GM20000 (cell line): ENCODE measurements around the gene CD151.
A peak's percentile ranks its signal among the peaks of the same experiment; 100 is the strongest.

Experiments
- DNase-seq: peaks from one replicate; pipeline ENCODE4 v3.0.0; 2012; ENCODE audit warnings: low spot score
- TF ChIP-seq, protein P1 (sequence below): IDR thresholded peaks from 2 replicates; pipeline ENCODE4 v1.5.1; 2012; ENCODE audit warnings: mild to moderate bottlenecking, control low read depth; ENCODE audit errors: extremely low read depth, missing control alignments

Gene CD151

DNA sequence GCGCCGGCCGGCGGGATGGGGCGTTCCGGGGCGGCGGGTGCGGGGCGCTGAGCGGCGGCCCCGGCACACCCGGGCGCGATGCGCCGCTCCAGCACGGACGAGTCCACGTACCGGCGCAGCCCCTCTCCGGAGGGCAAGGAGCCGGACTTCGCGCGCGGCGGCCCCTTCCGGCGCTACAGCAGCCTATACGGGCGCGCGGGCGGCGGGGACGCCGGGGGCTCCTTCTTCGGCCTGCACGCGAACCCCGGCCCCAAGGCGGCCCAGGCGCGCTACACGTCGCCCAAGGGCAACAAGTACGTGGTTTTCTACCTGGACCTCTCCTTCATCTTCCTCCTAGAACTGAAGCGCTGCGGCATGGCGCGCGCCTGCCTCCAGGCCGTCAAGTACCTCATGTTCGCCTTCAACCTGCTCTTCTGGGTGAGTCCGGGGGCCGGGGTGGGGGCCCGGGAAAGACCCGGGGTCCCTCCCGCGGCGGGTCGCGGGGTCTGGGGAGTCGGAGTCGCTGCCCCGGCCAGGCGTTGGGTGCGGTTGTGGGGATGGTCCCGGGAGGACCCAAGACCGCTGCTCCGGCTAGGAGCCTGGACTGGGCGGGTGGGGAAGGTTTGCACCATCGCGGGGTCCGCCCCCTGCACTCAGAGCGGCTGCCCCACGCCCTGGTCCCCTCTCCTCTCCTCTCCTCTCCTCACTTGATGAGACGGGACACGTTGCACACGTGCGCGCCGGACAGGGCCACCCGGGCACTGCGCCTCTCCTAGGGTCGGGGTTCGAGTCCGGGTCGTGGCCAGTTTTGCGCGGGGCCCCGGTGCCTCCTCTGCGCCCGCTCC, 17.4 kb downstream of the CD151 start:
- TF ChIP-seq, protein P1, sequence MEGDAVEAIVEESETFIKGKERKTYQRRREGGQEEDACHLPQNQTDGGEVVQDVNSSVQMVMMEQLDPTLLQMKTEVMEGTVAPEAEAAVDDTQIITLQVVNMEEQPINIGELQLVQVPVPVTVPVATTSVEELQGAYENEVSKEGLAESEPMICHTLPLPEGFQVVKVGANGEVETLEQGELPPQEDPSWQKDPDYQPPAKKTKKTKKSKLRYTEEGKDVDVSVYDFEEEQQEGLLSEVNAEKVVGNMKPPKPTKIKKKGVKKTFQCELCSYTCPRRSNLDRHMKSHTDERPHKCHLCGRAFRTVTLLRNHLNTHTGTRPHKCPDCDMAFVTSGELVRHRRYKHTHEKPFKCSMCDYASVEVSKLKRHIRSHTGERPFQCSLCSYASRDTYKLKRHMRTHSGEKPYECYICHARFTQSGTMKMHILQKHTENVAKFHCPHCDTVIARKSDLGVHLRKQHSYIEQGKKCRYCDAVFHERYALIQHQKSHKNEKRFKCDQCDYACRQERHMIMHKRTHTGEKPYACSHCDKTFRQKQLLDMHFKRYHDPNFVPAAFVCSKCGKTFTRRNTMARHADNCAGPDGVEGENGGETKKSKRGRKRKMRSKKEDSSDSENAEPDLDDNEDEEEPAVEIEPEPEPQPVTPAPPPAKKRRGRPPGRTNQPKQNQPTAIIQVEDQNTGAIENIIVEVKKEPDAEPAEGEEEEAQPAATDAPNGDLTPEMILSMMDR: no peak
- DNase-seq: no peak

DNA sequence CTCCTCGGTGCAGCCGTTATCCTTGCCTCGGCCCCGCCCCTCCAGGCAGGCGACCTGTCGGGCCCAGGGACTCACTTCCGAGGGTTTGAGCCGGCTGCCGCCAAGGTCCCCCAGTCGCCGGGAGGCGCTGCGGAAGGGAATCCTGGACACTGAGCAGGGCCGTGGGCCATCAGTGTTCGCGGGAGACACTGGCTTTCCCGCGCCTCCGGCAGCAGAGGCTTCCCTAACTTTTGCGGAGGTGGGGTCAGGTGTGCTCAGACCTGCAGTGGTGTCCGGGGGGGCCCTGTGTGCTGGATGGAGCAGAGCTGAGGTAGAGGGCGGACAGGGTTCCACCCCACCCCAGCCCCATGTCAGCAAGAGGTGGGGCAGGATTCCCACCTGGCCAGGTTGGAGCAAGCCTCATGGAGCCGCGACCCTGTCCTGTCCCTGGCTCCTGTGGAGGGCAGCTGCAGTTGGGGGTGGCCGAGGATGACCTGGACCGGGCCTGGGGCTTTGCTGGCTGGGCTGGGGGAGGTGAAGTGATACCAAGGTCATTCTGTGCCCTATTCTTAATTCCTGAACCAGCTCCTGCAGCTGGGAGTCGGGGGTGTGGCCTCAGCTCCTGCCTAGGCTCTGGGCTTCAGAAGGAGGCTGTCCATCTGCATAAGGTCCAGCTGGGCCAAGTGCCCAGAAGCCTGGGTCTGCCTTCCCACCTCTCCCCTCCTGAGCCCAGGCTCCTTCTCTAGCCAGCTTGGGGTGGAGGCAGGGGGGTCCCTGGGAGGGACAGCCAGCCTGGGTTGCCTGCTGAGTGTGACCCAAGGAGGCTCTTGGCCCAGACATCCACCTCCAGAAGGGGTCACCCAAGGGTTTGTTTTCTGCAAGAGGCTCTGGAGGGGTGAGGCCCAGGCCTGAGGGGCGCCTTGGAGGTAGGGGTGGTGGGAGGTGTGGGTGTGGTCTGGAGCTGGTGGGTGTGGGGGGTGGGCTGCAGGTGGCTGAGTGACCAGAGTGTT, 18.3 kb downstream of the CD151 start:
- peak; percentile 73 for DNase-seq
- TF ChIP-seq, protein P1: peak; percentile 12

DNA sequence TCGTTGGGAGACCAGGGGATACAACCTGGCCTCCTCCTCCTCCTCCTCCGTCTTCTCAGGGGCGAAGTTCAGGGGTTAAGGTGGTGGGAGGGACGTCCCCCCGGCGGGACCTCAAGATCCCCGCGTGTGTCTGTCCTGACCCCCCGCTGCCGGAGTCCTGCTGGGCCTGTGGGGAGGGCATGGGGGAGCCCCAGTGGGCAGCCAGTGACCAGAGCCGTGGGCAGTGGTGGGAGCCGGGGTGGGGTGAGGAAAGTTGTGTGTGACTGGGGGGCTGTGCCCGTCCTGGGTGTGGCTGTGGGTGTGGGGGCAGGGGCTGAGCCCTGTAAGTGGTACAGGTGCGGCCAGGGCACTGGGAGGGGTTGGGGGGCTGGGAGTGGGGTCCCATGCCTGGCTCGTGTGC, 20.0 kb downstream of the CD151 start:
- TF ChIP-seq, protein P1: no peak

DNA sequence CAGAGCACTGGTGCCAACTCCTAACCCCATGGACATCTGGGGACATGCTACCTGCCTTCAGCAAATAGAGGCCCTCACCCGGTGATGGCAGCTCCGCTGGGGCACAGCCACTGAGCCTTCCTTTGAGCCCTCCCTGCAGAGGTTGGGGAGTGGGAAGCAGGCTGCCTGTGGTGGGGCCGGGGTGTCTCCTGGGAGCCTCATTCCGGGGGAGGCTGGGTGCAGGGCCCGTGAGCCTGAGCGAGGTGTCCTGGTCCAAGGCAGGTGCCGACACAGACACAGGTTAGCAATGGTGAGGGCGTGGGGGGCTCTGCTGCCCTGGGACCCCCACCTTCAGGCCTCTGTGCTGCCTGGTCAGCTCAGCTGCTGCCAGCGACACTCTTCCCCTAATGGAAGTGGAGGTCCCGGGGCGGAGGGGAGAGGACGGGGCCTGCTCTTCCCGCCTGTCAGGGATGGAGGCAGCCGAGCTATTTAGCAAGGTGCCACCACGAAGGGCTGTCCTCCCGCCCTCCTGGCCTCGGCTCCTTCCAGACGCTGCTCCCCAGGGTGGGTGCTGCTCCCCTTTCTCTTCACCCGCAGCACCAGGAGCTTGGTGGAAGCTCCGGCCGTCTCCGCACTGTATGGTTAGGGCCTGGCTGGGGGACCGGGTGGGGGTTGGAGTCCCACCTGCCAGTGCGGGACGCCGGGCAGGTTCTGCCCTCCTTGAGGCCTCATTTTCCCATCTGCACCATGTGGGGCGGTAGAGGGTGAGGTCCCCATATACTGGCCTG, 21.1 kb downstream of the CD151 start:
- DNase-seq: no peak
- TF ChIP-seq, protein P1: no peak

More for the DNA sequence above, 20.0 kb downstream of the CD151 start:
- no peak for DNase-seq

DNA sequence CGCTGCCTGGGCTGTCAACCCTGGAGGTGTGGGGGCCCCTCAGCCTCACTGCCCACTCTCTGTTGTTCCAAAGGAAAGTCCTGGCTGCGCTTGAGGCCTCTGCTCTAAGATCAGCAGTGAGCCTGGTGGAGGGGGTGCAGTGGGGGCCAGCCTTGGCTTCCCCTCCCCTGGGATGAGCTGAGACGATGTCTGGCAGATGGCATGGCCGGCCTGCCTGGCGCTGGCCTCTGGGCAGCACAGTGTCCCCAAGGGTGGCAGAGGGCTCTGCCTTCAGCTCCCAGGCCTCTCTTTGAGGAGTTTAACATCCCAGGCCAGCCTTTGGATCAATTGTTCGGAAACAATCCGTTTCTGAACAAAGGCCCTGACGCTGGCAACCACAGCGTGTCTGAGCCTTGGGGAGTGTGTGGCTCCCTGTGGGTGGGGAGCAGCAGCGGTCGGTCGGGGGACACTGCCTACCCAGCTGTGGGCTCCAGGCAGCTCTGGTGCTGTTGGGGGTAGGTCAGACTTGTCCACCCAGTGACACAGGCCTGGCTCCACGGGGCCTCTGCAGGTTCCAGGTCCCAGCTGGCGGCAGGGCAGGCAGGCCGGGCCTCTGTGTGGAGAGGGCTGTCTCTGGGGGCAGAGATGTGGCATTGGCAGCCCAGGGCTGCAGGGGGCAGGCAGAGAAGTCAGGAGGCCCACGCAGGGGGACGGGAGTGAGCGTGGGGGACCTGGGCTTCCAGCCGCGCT, 22.0 kb downstream of the CD151 start:
- TF ChIP-seq, protein P1: no peak
- no peak for DNase-seq

DNA sequence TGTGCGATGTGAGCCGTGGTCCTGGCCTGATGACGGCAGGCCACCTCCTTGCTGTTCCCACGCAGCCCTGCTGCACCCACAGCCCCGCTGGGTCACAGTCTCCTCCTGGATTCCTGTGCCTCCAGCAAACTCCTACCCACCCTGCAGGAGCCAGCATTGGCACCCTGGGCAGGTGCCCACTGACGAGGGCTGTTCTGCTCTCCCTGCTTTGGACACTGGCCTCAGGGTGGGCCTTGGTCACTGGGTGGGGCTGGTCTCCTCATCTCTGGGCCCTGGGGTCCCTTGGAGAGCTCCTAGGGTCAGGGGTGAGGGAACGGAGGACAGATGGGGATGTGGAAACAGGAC, 22.6 kb downstream of the CD151 start:
- no peak for DNase-seq
- TF ChIP-seq, protein P1: no peak
